Prostate gland (tissue), 2 donors: ENCODE measurements around the gene ZNF195. TPM values are rescaled to one million over a fixed set of nuclear protein-coding genes. Genes with fewer than 3 reads are reported as not detected.
"Not testable (repeated sequence)": the region's sequence is repeated elsewhere in the genome, so short reads cannot be mapped to it uniquely, and the experiment has no call there.

Experiments
- DNase-seq: peaks from one replicate; pipeline ENCODE4 v3.0.0-alpha.2; 2019; ENCODE audit warnings: low spot score
- H3K27ac ChIP-seq, 2 donors: fragments of 200-600 bp; sonication (generic); 2 replicates each; pipeline ENCODE4 v1.5.1; 2017 to 2019
- H3K27me3 ChIP-seq: fragments of 200-600 bp; sonication (generic); replicated peaks from 2 replicates; pipeline ENCODE4 v1.5.1; 2019; ENCODE audit not compliant: insufficient read depth
- H3K36me3 ChIP-seq, 2 donors: fragments of 200-600 bp; sonication (generic); 1 replicate in 1 of 2; 2 replicates in 1 of 2; pipeline versions ENCODE4 v1.5.1 to v1.8.1; 2017 to 2019
- H3K4me1 ChIP-seq: fragments of 200-600 bp; sonication (generic); replicated peaks from 2 replicates; pipeline ENCODE4 v1.5.1; 2019
- H3K4me3 ChIP-seq, 2 donors: fragments of 200-600 bp; sonication (generic); 2 replicates each; pipeline ENCODE4 v1.5.1; 2017 to 2019
- H3K9me3 ChIP-seq: fragments of 200-600 bp; sonication (generic); 2 replicates; pipeline ENCODE4 v1.5.1; 2017
- WGBS: methylation state at CpG from one replicate; pipeline ENCODE4 v1.1.5; 2018; 5-methylcytosine and 5-hydroxymethylcytosine counted together
- intact Hi-C: fragments of 100-400 bp; cut with DNase I; formaldehyde crosslinking; loops from one replicate; pipeline ENCODE4 v1.14.2; 2022
- small RNA-seq, 2 donors: library from RNA; depleted of rRNA; stranded (forward); fragments of <200 nt; gene quantifications; one replicate each; pipeline ENCODE3, GENCODE V24; 2016
- total RNA-seq, 2 donors: library from RNA; depleted of rRNA; stranded (reverse); fragments of >200 nt; gene quantifications; one replicate each; pipeline ENCODE4 v1.1.0, GENCODE V29; 2016

ZNF195 gene
- total RNA-seq, 2 donors from 2014 or later = 29.6 to 33.2 TPM

DNA sequence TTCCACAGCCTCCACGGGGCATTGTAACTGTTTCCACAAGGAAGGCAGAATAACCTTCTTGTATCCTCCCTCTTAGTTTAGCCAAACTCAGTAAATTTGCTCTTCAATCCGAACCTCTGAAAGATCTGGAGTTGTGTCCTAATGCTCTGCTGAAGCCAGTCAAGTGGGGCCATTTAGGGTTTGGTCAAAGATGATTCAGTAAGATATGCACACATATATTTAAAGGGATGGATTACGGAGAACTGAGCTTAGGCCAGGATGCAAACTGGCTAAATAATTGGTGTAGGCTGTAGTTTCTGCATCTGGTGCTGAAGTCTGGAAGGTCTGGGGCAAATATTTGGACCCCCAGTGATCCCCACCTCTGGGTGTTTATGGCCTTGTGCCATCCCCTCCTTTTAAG lies 47.9 kb downstream of the ZNF195 start:
- no CpG with 5 or more reads among the region's 3 CpGs for WGBS
- H3K9me3 ChIP-seq, H3K27ac ChIP-seq, H3K36me3 ChIP-seq, intact Hi-C loops, H3K4me3 ChIP-seq, DNase-seq, H3K27me3 ChIP-seq, H3K4me1 ChIP-seq: not testable (repeated sequence)

DNA sequence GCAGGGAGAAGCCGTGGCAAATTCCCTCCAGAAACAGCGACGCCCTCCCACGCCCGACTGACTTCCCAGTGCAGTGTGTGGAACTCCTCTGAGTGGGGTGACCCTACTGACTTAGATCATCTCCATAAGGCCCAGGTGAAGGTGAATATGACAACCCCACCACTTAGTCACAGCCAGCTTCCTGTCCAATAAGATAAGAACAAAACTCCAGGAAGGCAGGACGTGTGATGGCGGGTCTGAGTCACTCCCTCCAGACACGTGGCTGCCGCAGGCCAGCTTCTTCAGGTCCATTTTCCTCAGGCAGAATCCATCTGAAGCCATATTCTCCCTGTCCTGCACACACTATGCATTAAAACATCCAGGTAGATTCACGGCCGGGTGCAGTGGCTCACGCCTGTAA lies 48.9 kb downstream of the ZNF195 start:
- H3K4me3 ChIP-seq, DNase-seq, H3K36me3 ChIP-seq, H3K27ac ChIP-seq, intact Hi-C loops, H3K4me1 ChIP-seq, H3K27me3 ChIP-seq, H3K9me3 ChIP-seq: not testable (repeated sequence)
- no CpG with 5 or more reads among the region's 12 CpGs for WGBS

- H3K27me3 ChIP-seq, H3K4me1 ChIP-seq, H3K4me3 ChIP-seq, DNase-seq, H3K9me3 ChIP-seq, intact Hi-C loops, H3K36me3 ChIP-seq, H3K27ac ChIP-seq: not testable (repeated sequence)
- no CpG with 5 or more reads among the region's 4 CpGs for WGBS
These were observed 50.4 kb downstream of the ZNF195 start for GRCh38 chr11:3328503-3328902.

GRCh38 chr11:3326450-3326849 lies 52.5 kb downstream of the ZNF195 start:
- H3K9me3 ChIP-seq, H3K36me3 ChIP-seq, H3K4me1 ChIP-seq, intact Hi-C loops, H3K27me3 ChIP-seq, H3K4me3 ChIP-seq, H3K27ac ChIP-seq, DNase-seq: not testable (repeated sequence)
- WGBS = no CpG with 5 or more reads among the region's 13 CpGs

GRCh38 chr11:3324724-3325123 lies 54.2 kb downstream of the ZNF195 start:
- H3K9me3 ChIP-seq, DNase-seq, H3K4me1 ChIP-seq, H3K27ac ChIP-seq, H3K36me3 ChIP-seq, H3K27me3 ChIP-seq, H3K4me3 ChIP-seq, intact Hi-C loops: not testable (repeated sequence)
- no CpG with 5 or more reads among the region's 3 CpGs for WGBS

Small RNA genes within 50 kb of the gene (small RNA-seq; reads per million reads assigned to genes)
- 0 reads per million in 2 donors for gene AC123788.2

Other genes starting within 250 kb of the ZNF195 start
- gene OSBPL5, start 213.8 kb downstream of the ZNF195 start, total RNA-seq = 10 to 100 TPM; 35.0 to 50.7 TPM
- gene MRGPRG, start 160.3 kb downstream of the ZNF195 start, total RNA-seq = 1 to 10 TPM in 1 of 2 donors, not detected in 1; 2.7 TPM
- gene MRGPRE, start 146.7 kb downstream of the ZNF195 start, total RNA-seq = 1 to 10 TPM in 1 of 2 donors, not detected in 1; 1.0 TPM